Uterus (tissue), 2 donors: Measurements from ENCODE around the gene FCHO2.

ENCODE experiments used
- CTCF ChIP-seq, 4 experiments: fragments of 200-600 bp in 2 of 4; fragments of 450-650 bp in 2 of 4; sonication (generic) in 2 of 4; IDR thresholded peaks; one replicate each; pipeline ENCODE4 v1.5.1; 2016 to 2019; ENCODE audit warnings: antibody characterized with exemption in 4 of 4, mild to moderate bottlenecking in 2 of 4, moderate library complexity in 1 of 4
- POLR2A ChIP-seq, 2 donors: fragments of 450-650 bp; IDR thresholded peaks; one replicate each; pipeline ENCODE4 v1.6.1; 2016; ENCODE audit warnings: antibody characterized with exemption in 2 of 2, mild to moderate bottlenecking in 1 of 2, moderate library complexity in 1 of 2

- TF ChIP-seq CTCF (IDR thresholded peaks at IDR 0.05) (no peak), POLR2A (IDR thresholded peaks at IDR 0.05) (no peak)
Measured at GRCh38 chr5:73125289-73125688, 169.4 kb downstream of the FCHO2 start.
